ENCODE measurements around the gene ARHGAP26. TPM values are rescaled to one million over a fixed set of nuclear protein-coding genes. Genes with fewer than 3 reads are reported as not detected.

ARHGAP26 gene
- total and polyA plus RNA-seq, 2 donors (not counting 3 experiments of a cell fraction or from before 2014, with no cell fraction given), result 3.1 to 16.2 TPM

GRCh38 chr5:143050183-143050582 is 280.0 kb downstream of the ARHGAP26 start:
- Histone ChIP-seq H3K27me3 (ENCODE audit: control insufficient read depth in 2 of 2, insufficient read depth in 2 of 2, low read length in 2 of 2) (no peaks in the 10 kb centered on the region), H3K9ac (replicated peaks; ENCODE audit: extremely low read depth, insufficient read depth, low read length) (no peak overlapping the region), H3K9me1 (replicated peaks; ENCODE audit: control insufficient read depth, extremely low read depth, insufficient read depth, low read length) (no peaks in the 10 kb centered on the region), H3K9me3 (replicated peaks; ENCODE audit: control insufficient read depth, insufficient read depth, low read length) (no peaks in the 10 kb centered on the region), H3K4me2 (ENCODE audit: insufficient read depth, low read length) (no peak overlapping the region), H3K36me3 (ENCODE audit: control insufficient read depth in 2 of 2, extremely low read depth in 1 of 2, insufficient read depth in 2 of 2, low read length in 2 of 2) (no peaks in the 10 kb centered on the region), H3K27ac (ENCODE audit: insufficient read depth, low read depth, low read length) (no peak overlapping the region), H4K20me1 (replicated peaks; ENCODE audit: control insufficient read depth, extremely low read depth, insufficient read depth, low read length) (no peaks in the 10 kb centered on the region), H2AFZ (ENCODE audit: low read depth, low read length) (no peak overlapping the region), H3K79me2 (ENCODE audit: control insufficient read depth, insufficient read depth, low read length) (no peaks in the 10 kb centered on the region), H3K4me1 (ENCODE audit: control insufficient read depth, extremely low read depth, insufficient read depth, low read length) (peaks cover 4% of the 10 kb centered on the region), H3K4me3 (replicated peaks in 1 of 3; ENCODE audit: insufficient read depth in 1 of 3, low read depth in 1 of 3, low read length in 3 of 3) (no peak overlapping the region)
- BruUV-seq (replicated peaks), result no TSS peak
- ChIA-PET CTCF (interaction anchor here (1.0 kb wide), 1 partner anchor 14 kb away, joined by 3 read pairs; no protein-coding TSS in a partner anchor), POLR2A (no interaction called here)
- DNase-seq (ENCODE audit: low read depth, low spot score), result no peak
- FAIRE-seq, result no peak
- TF ChIP-seq JUN (IDR thresholded peaks at IDR 0.05; ENCODE audit: borderline replicate concordance, insufficient read depth, insufficient read length, low read depth) (no peak), MYC (IDR thresholded peaks at IDR 0.05; ENCODE audit: low read depth, low read length) (no peak), POLR2AphosphoS5 (IDR thresholded peaks at IDR 0.05; ENCODE audit: insufficient read depth, low read depth, low read length) (no peak), EZH2 (IDR thresholded peaks at IDR 0.05; ENCODE audit: borderline replicate concordance, low read depth, low read length, severe bottlenecking) (no peak), MAX (IDR thresholded peaks at IDR 0.05; ENCODE audit: insufficient read depth, insufficient read length) (no peak)
- dilution Hi-C loops (cut with MboI; ENCODE audit: extremely low pct_ligation_motif_present, low sequenced_read_pairs) (no loop called here), intact Hi-C loops (cut with micrococcal nuclease) (no loop called here)

GRCh38 chr5:143051244-143052058 is 281.3 kb downstream of the ARHGAP26 start:
- Histone ChIP-seq H3K36me3 (ENCODE audit: control insufficient read depth in 2 of 2, extremely low read depth in 1 of 2, insufficient read depth in 2 of 2, low read length in 2 of 2) (no peaks in the 10 kb centered on the region), H3K9me3 (replicated peaks; ENCODE audit: control insufficient read depth, insufficient read depth, low read length) (no peaks in the 10 kb centered on the region), H4K20me1 (replicated peaks; ENCODE audit: control insufficient read depth, extremely low read depth, insufficient read depth, low read length) (no peaks in the 10 kb centered on the region), H2AFZ (ENCODE audit: low read depth, low read length) (no peak overlapping the region), H3K27ac (ENCODE audit: insufficient read depth, low read depth, low read length) (no peak overlapping the region), H3K4me1 (ENCODE audit: control insufficient read depth, extremely low read depth, insufficient read depth, low read length) (peaks cover 16% of the 10 kb centered on the region), H3K4me2 (ENCODE audit: insufficient read depth, low read length) (no peak overlapping the region), H3K27me3 (ENCODE audit: control insufficient read depth in 2 of 2, insufficient read depth in 2 of 2, low read length in 2 of 2) (no peaks in the 10 kb centered on the region), H3K9me1 (replicated peaks; ENCODE audit: control insufficient read depth, extremely low read depth, insufficient read depth, low read length) (no peaks in the 10 kb centered on the region), H3K9ac (replicated peaks; ENCODE audit: extremely low read depth, insufficient read depth, low read length) (no peak overlapping the region), H3K79me2 (ENCODE audit: control insufficient read depth, insufficient read depth, low read length) (no peaks in the 10 kb centered on the region), H3K4me3 (replicated peaks in 1 of 3; ENCODE audit: insufficient read depth in 1 of 3, low read depth in 1 of 3, low read length in 3 of 3) (no peak overlapping the region)
- POLR2A ChIA-PET, result no interaction called here
- CTCF ChIA-PET, result interaction anchor here (0.8 to 1.0 kb wide), 2 partner anchors 12 to 13 kb away, joined by 3 read pairs; no protein-coding TSS in a partner anchor
- TF ChIP-seq POLR2A (IDR thresholded peaks at IDR 0.05; ENCODE audit: low read depth, low read length), result no peak
- no peak for TF ChIP-seq MYC (IDR thresholded peaks at IDR 0.05; ENCODE audit: low read depth, low read length)
- no peak for TF ChIP-seq GATA2 (IDR thresholded peaks at IDR 0.05; ENCODE audit: insufficient read depth, insufficient read length, low read depth, low read length)
- TF ChIP-seq FOS (IDR thresholded peaks at IDR 0.05; ENCODE audit: borderline replicate concordance, insufficient read depth, low read length), result no peak
- TF ChIP-seq MAX (IDR thresholded peaks at IDR 0.05; ENCODE audit: insufficient read depth, insufficient read length), result no peak
- no peak for TF ChIP-seq POLR2AphosphoS5 (IDR thresholded peaks at IDR 0.05; ENCODE audit: insufficient read depth, low read depth, low read length)
- TF ChIP-seq CTCF (IDR thresholded peaks at IDR 0.05; ENCODE audit: extremely low read depth in 1 of 2, insufficient read depth in 1 of 2, low read depth in 1 of 2, low read length in 2 of 2), result no peak
- no peak for TF ChIP-seq EZH2 (IDR thresholded peaks at IDR 0.05; ENCODE audit: borderline replicate concordance, low read depth, low read length, severe bottlenecking)
- no peak for TF ChIP-seq JUN (IDR thresholded peaks at IDR 0.05; ENCODE audit: borderline replicate concordance, insufficient read depth, insufficient read length, low read depth)
- BruUV-seq (replicated peaks), result no TSS peak
- FAIRE-seq (no peak), DNase-seq (ENCODE audit: low read depth, low spot score) (no peak)
- intact Hi-C loops (cut with micrococcal nuclease), result no loop called here
- dilution Hi-C loops (cut with MboI; ENCODE audit: extremely low pct_ligation_motif_present, low sequenced_read_pairs), result no loop called here
